Kidney (tissue), 14 donors: ENCODE data around the gene NKAIN2. TPM values are rescaled to one million over a fixed set of nuclear protein-coding genes. Genes with fewer than 3 reads are reported as not detected.

Experiments used
- DNase-seq, 5 donors: peaks; one replicate each; pipeline ENCODE4 v3.0.0-alpha.2; 2013 to 2020
- FAIRE-seq: peaks from 2 replicates; lab custom pipeline; 2012; peaks lifted over from hg19 to GRCh38; lab: Jason Lieb, UNC
- H3K27ac ChIP-seq, 2 donors: one replicate each; pipeline ENCODE4 v1.7.0; 2013; ENCODE audit warnings: low read depth in 2 of 2, low read length in 2 of 2, inconsistent platforms in 1 of 2
- H3K27me3 ChIP-seq: one replicate; pipeline ENCODE4 v1.7.1; 2013; ENCODE audit warnings: low read length, inconsistent platforms; ENCODE audit not compliant: control insufficient read depth, insufficient read depth
- H3K36me3 ChIP-seq, 3 donors: one replicate each; pipeline versions ENCODE4 v1.7.0 to v1.7.1; 2013; ENCODE audit warnings: low read length in 3 of 3, control low read depth in 1 of 3, inconsistent platforms in 1 of 3; ENCODE audit not compliant: insufficient read depth in 3 of 3, control insufficient read depth in 2 of 3
- H3K4me1 ChIP-seq, 3 donors: one replicate each; pipeline versions ENCODE4 v1.7.0 to v1.7.1; 2013; ENCODE audit warnings: low read length in 3 of 3, inconsistent platforms in 1 of 3, low read depth in 1 of 3; ENCODE audit not compliant: control insufficient read depth in 2 of 3, insufficient read depth in 2 of 3
- H3K4me3 ChIP-seq, 3 donors: one replicate each; pipeline versions ENCODE4 v1.7.0 to v1.8.1; 2013; ENCODE audit warnings: low read length in 3 of 3, control low read depth in 1 of 3, inconsistent platforms in 1 of 3
- H3K9ac ChIP-seq, 3 donors: one replicate each; pipeline versions ENCODE4 v1.7.0 to v1.7.1; 2013; ENCODE audit warnings: low read length in 3 of 3, control low read depth in 1 of 3, inconsistent platforms in 1 of 3
- H3K9me3 ChIP-seq, 3 donors: one replicate each; pipeline versions ENCODE4 v1.7.0 to v1.7.1; 2013; ENCODE audit warnings: low read length in 3 of 3, control low read depth in 1 of 3, inconsistent platforms in 1 of 3; ENCODE audit not compliant: control insufficient read depth in 2 of 3, insufficient read depth in 1 of 3
- CTCF ChIP-seq: IDR thresholded peaks from 3 replicates; pipeline ENCODE4 v1.5.1; 2012; ENCODE audit warnings: mild to moderate bottlenecking, moderate library complexity, borderline replicate concordance; ENCODE audit not compliant: insufficient read depth; ENCODE audit errors: extremely low read depth
- intact Hi-C: fragments of 100-400 bp; cut with DNase I; formaldehyde crosslinking; loops from one replicate; pipeline ENCODE4 v1.11.1; 2022
- polyA plus RNA-seq: library from polyadenylated mRNA; stranded (reverse); fragments of 350-450 nt; fragmentation: Illumina TruSeq; extraction: RNeasy Lipid Tissue Mini Kit (QIAGEN cat#74804); gene quantifications from one replicate; pipeline ENCODE4 v1.2.3, GENCODE V29; 2014; ENCODE audit warnings: low read depth, low replicate concordance; ENCODE audit not compliant: insufficient read depth
- total RNA-seq: library from RNA; stranded (reverse); fragmentation: NEBNext Ultra II Directional; extraction: Animal tissue kit (Norgen Biotek cat#: 25700); gene quantifications from one replicate; pipeline ENCODE4 v1.2.1, GENCODE V29; 2021
- donor health status: control.
- donor health status: control.
- donor health status: control.
- donor health status: control.
- donor health status: control.
- donor health status: DM: yes; HTN: yes; CAD: no.
- donor health status: Normal renal cell carcinoma (clear cell type).

Gene NKAIN2
- total and polyA plus RNA-seq, 2 donors from 2014 or later = 0.39 to 1.8 TPM

GRCh38 chr6:124869416-124869815 is 1065.8 kb downstream of the NKAIN2 start:
- H3K9me3 ChIP-seq = no peaks in the 10 kb centered on the region
- H3K27ac ChIP-seq = no peak overlapping the region
- H3K36me3 ChIP-seq = no peaks in the 10 kb centered on the region
- no peak for FAIRE-seq
- no peaks in the 10 kb centered on the region for H3K4me1 ChIP-seq
- H3K27me3 ChIP-seq = no peaks in the 10 kb centered on the region
- TF ChIP-seq CTCF = no peak
- no peak overlapping the region for H3K4me3 ChIP-seq
- intact Hi-C loops = loop anchor here (5.0 kb wide), 1 partner anchor 243 kb away; no protein-coding TSS in a partner anchor
- no peak overlapping the region for H3K9ac ChIP-seq
- DNase-seq = no peak

GRCh38 chr6:124870611-124871459 is 1067.2 kb downstream of the NKAIN2 start:
- intact Hi-C loops = no loop called here
- no peaks in the 10 kb centered on the region for H3K4me1 ChIP-seq
- no peaks in the 10 kb centered on the region for H3K27me3 ChIP-seq
- no peak overlapping the region for H3K9ac ChIP-seq
- DNase-seq (peak in 1 of 5 donors; percentile 50), FAIRE-seq (peak; percentile 95)
- peak; percentile 67 for TF ChIP-seq CTCF
- no peak overlapping the region for H3K4me3 ChIP-seq
- H3K27ac ChIP-seq = no peak overlapping the region
- no peaks in the 10 kb centered on the region for H3K36me3 ChIP-seq
- no peaks in the 10 kb centered on the region for H3K9me3 ChIP-seq

- Histone ChIP-seq H3K9me3 (no peaks in the 10 kb centered on the region), H3K4me3 (no peak overlapping the region), H3K4me1 (no peaks in the 10 kb centered on the region), H3K9ac (no peak overlapping the region), H3K36me3 (no peaks in the 10 kb centered on the region), H3K27ac (no peak overlapping the region), H3K27me3 (no peaks in the 10 kb centered on the region)
- no peak for FAIRE-seq
- DNase-seq = no peak
- intact Hi-C loops = no loop called here
- no peak for TF ChIP-seq CTCF
Observed at GRCh38 chr6:124872361-124873065, 1068.8 kb downstream of the NKAIN2 start.
